Uterine smooth muscle cell (primary cell): ENCODE results near the gene ACAP3. TPM values are rescaled to one million over a fixed set of nuclear protein-coding genes. Genes with fewer than 3 reads are reported as not detected.

ENCODE experiments used
- total RNA-seq: library from RNA; depleted of rRNA; stranded (reverse); fragments of >200 nt; gene quantifications from 2 replicates; pipeline ENCODE4 v1.2.3, GENCODE V29; 2014

Gene ACAP3, protein sequence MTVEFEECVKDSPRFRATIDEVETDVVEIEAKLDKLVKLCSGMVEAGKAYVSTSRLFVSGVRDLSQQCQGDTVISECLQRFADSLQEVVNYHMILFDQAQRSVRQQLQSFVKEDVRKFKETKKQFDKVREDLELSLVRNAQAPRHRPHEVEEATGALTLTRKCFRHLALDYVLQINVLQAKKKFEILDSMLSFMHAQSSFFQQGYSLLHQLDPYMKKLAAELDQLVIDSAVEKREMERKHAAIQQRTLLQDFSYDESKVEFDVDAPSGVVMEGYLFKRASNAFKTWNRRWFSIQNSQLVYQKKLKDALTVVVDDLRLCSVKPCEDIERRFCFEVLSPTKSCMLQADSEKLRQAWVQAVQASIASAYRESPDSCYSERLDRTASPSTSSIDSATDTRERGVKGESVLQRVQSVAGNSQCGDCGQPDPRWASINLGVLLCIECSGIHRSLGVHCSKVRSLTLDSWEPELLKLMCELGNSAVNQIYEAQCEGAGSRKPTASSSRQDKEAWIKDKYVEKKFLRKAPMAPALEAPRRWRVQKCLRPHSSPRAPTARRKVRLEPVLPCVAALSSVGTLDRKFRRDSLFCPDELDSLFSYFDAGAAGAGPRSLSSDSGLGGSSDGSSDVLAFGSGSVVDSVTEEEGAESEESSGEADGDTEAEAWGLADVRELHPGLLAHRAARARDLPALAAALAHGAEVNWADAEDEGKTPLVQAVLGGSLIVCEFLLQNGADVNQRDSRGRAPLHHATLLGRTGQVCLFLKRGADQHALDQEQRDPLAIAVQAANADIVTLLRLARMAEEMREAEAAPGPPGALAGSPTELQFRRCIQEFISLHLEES
- 38.2 and 64.0 TPM in 2 replicates for total RNA-seq

DNA sequence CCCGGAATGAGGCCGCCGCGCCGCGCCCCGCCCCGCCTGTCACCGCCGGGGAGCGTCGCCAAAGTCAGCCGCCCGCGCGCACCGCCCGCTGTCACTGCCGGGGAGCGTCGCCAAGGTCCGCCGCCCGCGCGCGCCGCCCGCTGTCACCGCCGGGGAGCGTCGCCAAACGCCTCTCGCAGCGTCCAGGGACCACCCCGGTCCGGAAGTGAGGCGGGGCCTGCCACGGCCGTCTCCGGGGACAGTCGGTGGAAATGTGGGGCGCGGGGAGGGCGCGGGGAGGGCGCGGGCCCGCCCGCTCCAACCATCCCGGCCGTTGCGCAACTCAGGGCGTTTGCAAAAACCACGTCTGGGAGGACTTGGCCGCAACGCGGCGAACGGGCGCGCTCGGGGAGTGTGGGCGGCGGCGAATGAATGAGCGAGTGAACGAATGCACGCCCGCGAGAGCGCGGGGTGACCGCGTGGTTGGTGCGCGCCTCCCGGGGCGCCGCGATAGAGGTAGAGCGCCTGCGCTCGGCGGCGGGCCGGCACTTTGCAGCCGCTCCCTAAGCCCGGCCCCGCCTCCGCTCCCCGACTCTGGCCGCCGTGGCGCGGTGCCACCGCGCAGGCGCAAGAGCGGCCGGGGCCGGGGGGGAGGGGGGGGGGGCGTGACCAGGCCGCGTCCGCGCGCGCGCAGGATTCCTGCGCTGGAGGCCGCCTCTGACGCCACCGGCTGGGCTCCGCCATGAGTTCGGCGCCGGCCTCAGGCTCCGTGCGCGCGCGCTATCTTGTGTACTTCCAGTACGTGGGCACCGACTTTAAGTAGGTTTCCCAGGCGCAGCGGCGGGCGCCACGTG, at the start of gene ACAP3, which contains the start of gene PUSL1:
TSS of gene ACAP3 (minus strand) at position 8 of the 833 bp plus-strand sequence. CDS start 115 bp downstream, outside the sequence.
TSS of gene PUSL1 (plus strand) at position 675 of the 833 bp plus-strand sequence. CDS start at position 722, 47 bp downstream.

DNA sequence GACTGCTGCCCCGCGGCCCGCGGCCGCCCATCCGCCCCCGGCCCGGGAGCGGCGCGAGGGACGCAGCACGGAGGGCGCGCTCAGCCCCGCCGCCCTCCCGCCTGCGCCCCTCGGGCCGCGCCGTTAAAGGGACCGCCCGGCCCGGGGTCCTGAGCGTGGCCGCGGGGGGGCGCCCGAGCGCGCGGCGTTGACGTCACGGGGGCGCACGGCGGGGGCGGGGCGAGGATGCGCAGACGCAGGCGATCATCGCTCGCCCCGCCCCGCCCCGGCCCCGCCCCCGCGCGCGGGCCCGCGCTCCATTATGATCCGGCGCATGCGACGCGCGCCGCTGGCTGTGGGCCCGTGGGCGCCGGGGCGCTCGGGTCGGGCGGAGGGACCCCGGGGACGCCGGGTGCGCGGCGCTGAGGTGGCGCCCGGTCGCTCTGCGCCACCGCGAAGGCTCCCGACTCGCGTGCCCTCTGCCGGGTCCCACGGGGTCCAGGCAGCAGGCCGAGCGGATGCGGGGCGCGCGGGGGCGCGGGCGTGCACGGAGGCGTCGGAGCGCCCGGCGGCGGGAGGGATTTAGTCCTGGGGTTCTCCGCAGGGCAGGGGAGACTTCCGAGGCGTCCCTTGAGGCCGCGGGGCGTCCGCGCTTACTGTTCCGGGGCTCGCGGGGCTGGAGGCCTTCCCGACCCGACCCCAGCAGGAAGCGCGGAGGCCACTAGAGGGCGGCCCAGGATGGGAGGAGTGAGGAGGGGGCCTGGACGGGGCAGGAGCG, 41.7 kb upstream of the ACAP3 start, which contains the start of gene DVL1:
TSS of gene DVL1 (minus strand) at position 163 of the 757 bp plus-strand sequence. CDS start 353 bp downstream, outside the sequence.

DNA sequence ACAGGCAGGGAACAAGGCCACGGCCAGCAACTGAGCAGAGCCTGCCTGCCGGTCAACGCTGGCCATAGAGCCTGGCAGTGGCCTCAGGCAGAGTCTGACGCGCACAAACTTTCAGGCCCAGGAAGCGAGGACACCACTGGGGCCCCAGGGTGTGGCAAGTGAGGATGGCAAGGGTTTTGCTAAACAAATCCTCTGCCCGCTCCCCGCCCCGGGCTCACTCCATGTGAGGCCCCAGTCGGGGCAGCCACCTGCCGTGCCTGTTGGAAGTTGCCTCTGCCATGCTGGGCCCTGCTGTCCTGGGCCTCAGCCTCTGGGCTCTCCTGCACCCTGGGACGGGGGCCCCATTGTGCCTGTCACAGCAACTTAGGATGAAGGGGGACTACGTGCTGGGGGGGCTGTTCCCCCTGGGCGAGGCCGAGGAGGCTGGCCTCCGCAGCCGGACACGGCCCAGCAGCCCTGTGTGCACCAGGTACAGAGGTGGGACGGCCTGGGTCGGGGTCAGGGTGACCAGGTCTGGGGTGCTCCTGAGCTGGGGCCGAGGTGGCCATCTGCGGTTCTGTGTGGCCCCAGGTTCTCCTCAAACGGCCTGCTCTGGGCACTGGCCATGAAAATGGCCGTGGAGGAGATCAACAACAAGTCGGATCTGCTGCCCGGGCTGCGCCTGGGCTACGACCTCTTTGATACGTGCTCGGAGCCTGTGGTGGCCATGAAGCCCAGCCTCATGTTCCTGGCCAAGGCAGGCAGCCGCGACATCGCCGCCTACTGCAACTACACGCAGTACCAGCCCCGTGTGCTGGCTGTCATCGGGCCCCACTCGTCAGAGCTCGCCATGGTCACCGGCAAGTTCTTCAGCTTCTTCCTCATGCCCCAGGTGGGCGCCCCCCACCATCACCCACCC, 23.6 kb upstream of the ACAP3 start, which contains the start of gene TAS1R3:
TSS of gene TAS1R3 (plus strand) at position 213 of the 898 bp plus-strand sequence. CDS start at position 279, 66 bp downstream.

DNA sequence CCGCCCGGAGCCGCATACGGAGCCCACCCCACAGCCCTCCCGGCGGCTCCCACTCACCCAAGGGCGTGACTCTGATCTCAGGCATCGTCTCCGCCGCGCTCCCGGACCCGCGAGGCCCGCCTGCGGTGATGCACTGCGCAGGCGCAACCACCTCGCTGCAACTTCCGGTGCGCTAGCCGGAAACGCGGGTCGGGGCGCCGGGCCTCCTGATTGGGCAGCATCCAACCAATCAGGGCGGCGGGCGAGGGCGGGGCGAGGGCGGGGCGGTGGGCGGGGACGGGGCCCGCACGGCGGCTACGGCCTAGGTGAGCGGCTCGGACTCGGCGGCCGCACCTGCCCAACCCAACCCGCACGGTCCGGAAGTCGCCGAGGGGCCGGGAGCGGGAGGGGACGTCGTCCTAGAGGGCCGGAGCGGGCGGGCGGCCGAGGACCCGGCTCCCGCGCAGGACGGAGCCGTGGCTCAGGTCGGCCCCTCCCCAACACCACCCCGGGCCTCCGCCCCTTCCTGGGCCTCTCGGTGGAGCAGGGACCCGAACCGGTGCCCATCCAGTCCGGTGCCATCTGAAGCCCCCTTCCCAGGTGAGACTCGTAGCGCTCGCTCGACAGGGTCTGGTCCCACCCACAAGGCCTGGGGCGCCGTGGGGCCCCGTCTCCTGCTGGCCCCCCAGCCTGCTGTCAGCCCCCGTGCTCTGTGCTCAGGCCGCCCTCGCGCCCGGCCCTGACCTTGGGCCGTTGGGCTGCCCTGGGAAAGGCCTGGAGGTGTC, 17.0 kb upstream of the ACAP3 start, which contains the start of the genes CPTP and INTS11:
TSS of gene CPTP (plus strand) at position 279 of the 764 bp plus-strand sequence. CDS start 2,109 bp downstream, outside the sequence.
TSS of gene INTS11 (minus strand) at position 137 of the 764 bp plus-strand sequence. CDS start at position 85, 52 bp downstream.

DNA sequence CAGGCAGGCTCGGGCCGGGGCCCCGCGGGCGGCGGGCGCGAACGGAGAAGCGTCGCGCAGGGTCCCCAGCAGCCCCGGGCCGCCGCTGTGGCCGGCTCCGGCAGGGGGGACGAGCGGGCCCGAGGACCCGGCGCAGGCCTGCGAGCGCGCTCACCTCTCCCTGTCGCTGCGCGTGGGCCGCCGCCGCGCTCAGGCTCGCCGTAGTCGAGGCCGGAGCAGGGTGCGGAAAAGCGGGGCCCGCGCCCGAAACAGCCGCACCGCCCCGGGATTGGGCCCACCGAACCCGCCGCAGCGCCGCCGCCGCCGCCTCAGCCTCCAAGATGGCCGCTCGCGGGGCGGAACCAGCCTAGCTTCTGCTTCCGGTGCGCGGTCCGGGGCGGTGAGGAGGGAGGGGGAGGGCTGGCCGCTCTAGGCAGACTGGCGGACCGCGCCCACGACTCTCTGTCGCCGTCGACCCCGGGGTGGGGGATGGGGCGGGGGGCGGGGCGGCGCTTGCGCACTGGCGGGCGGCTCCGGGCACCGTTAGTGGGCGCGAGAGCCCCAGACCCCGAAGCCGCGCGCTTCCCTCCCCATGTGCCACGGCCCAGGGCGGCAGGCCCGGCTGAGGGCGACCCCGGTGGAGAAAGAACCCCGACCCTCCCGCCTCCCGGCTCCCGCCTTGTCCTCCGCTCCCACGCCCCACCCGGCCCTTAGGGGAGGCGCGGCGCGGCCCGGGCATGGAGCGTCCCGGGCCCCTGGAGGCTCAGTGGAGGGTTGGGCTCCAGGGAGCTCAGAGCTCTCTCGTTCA, 34.0 kb downstream of the ACAP3 start, which contains the start of gene UBE2J2:
TSS of gene UBE2J2 (minus strand) at position 343 of the 787 bp plus-strand sequence. CDS start 5,862 bp downstream, outside the sequence.

DNA sequence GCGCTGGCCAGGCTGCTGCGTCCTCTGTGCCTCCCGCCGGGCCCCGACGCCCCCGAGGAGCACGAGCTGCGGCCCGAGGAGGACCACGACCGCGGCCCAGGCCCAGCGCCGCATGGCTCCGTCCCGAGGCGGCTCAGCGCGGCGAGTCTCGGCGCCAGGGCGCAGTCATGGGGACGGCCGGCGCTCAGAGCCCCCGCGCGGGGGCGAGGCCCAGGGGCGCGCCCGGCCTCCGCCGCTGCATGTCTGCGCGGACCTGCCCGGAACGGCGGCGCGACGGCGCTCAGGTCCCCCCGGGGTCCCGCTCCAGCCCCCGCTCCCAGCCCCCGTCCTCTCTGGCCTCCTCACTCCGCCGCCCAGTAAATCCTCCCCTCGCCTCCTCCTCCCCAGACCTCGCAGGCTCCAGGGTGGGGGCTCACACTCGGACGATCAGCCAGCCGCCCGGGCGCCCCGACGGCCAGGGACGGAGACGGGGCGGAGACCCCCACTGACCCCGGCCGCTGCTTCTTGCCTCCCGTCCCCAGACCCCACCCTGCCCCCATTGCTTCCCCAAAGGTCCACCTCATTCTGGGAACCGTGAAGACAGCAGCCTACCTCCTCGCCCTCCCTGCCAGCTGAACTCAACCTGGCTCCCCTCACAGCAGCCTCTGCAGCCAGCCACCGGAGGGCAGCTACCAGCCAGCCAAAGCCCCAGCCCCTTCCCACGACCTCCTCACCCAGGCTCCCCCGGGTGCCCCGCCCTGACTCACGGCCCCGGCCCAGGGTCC, 61.0 kb downstream of the ACAP3 start, which contains the start of gene C1QTNF12:
TSS of gene C1QTNF12 (minus strand) at position 146 of the 764 bp plus-strand sequence. CDS start at position 114, 32 bp downstream.

Other genes starting within 250 kb of the ACAP3 start
- not detected in 2 replicates for gene RNF223, start 233.6 kb downstream of the ACAP3 start, total RNA-seq
- 6.2 and 10.2 TPM in 2 replicates for gene C1orf159, start 191.8 kb downstream of the ACAP3 start, total RNA-seq
- gene TTLL10, start 134.1 kb downstream of the ACAP3 start, total RNA-seq, result 0.12 TPM in 1 of 2 replicates, not detected in the other
- gene TNFRSF18, start 101.3 kb downstream of the ACAP3 start, total RNA-seq, result 0.12 TPM in 1 of 2 replicates, not detected in the other
- 0.12 TPM in 1 of 2 replicates, not detected in the other for gene TNFRSF4, start 93.8 kb downstream of the ACAP3 start, total RNA-seq
- 100 and 158 TPM in 2 replicates for gene SDF4, start 75.9 kb downstream of the ACAP3 start, total RNA-seq
- 32.0 and 35.1 TPM in 2 replicates for gene B3GALT6, start 75.7 kb downstream of the ACAP3 start, total RNA-seq
- 1.1 and 2.0 TPM in 2 replicates for gene C1QTNF12, start 61.2 kb downstream of the ACAP3 start, total RNA-seq
- gene UBE2J2, start 34.1 kb downstream of the ACAP3 start, total RNA-seq, result 37.2 and 51.7 TPM in 2 replicates
- gene SCNN1D, start 27.5 kb downstream of the ACAP3 start, total RNA-seq, result 0.89 and 1.7 TPM in 2 replicates
- 15.0 and 24.8 TPM in 2 replicates for gene PUSL1, start 667 bp upstream of the ACAP3 start, total RNA-seq
- 56.2 and 67.3 TPM in 2 replicates for gene INTS11, start 16.7 kb upstream of the ACAP3 start, total RNA-seq
- 10.3 and 10.5 TPM in 2 replicates for gene CPTP, start 16.9 kb upstream of the ACAP3 start, total RNA-seq
- 0.11 and 0.12 TPM in 2 replicates for gene TAS1R3, start 23.4 kb upstream of the ACAP3 start, total RNA-seq
- gene DVL1, start 41.5 kb upstream of the ACAP3 start, total RNA-seq, result 133 and 150 TPM in 2 replicates
- 203 and 230 TPM in 2 replicates for gene MXRA8, start 50.6 kb upstream of the ACAP3 start, total RNA-seq
- 94.9 and 118 TPM in 2 replicates for gene AURKAIP1, start 67.3 kb upstream of the ACAP3 start, total RNA-seq
- gene CCNL2, start 91.4 kb upstream of the ACAP3 start, total RNA-seq, result 125 and 147 TPM in 2 replicates
- gene MRPL20, start 99.4 kb upstream of the ACAP3 start, total RNA-seq, result 72.1 and 100 TPM in 2 replicates
- gene ANKRD65, start 113.3 kb upstream of the ACAP3 start, total RNA-seq, result 0.77 and 0.87 TPM in 2 replicates
- gene VWA1, start 127.8 kb upstream of the ACAP3 start, total RNA-seq, result 3.2 and 5.1 TPM in 2 replicates
- 0.50 TPM in 1 of 2 replicates, not detected in the other for gene ATAD3C, start 141.8 kb upstream of the ACAP3 start, total RNA-seq
- 16.9 and 35.3 TPM in 2 replicates for gene ATAD3B, start 163.8 kb upstream of the ACAP3 start, total RNA-seq
- 33.6 and 79.5 TPM in 2 replicates for gene ATAD3A, start 204.2 kb upstream of the ACAP3 start, total RNA-seq
- gene TMEM240, start 232.7 kb upstream of the ACAP3 start, total RNA-seq, result 3.3 and 7.2 TPM in 2 replicates